SJSA1 (cell line): ENCODE measurements around the gene PKP4. TPM values are rescaled to one million over a fixed set of nuclear protein-coding genes. Genes with fewer than 3 reads are reported as not detected.

Experiments
- DNase-seq, 2 experiments: peaks; one replicate each; pipeline ENCODE4 v3.0.0-alpha.2; 2015 to 2020; ENCODE audit warnings: low spot score in 2 of 2, low read depth in 1 of 2
- H3K27ac ChIP-seq: fragments of 250-450 bp; sonication (Bioruptor Pico); 2 replicates; pipeline ENCODE4 v1.5.1; 2020; ENCODE audit warnings: mild to moderate bottlenecking, moderate library complexity
- H3K27me3 ChIP-seq: fragments of 250-450 bp; sonication (Bioruptor Pico); replicated peaks from 2 replicates; pipeline ENCODE4 v1.5.1; 2020; ENCODE audit warnings: mild to moderate bottlenecking, moderate library complexity
- H3K36me3 ChIP-seq: fragments of 250-450 bp; sonication (Bioruptor Pico); 2 replicates; pipeline ENCODE4 v1.5.1; 2020; ENCODE audit warnings: mild to moderate bottlenecking
- H3K4me1 ChIP-seq: fragments of 250-450 bp; sonication (Bioruptor Pico); replicated peaks from 2 replicates; pipeline ENCODE4 v1.6.1; 2021; ENCODE audit warnings: mild to moderate bottlenecking
- H3K4me3 ChIP-seq: fragments of 250-450 bp; sonication (Bioruptor Pico); 2 replicates; pipeline ENCODE4 v1.5.1; 2020; ENCODE audit warnings: mild to moderate bottlenecking
- H3K9me3 ChIP-seq: fragments of 250-450 bp; sonication (Bioruptor Pico); replicated peaks from 2 replicates; pipeline ENCODE4 v1.5.1; 2020; ENCODE audit warnings: mild to moderate bottlenecking
- total RNA-seq: library from RNA; depleted of rRNA; stranded (reverse); fragments of >200 nt; shearing (Covaris generic); gene quantifications from 2 replicates; pipeline ENCODE4 v1.2.3, GENCODE V29; 2014

The PKP4 gene
- total RNA-seq, 1 experiment from 2014 or later = 61.0 TPM

DNA sequence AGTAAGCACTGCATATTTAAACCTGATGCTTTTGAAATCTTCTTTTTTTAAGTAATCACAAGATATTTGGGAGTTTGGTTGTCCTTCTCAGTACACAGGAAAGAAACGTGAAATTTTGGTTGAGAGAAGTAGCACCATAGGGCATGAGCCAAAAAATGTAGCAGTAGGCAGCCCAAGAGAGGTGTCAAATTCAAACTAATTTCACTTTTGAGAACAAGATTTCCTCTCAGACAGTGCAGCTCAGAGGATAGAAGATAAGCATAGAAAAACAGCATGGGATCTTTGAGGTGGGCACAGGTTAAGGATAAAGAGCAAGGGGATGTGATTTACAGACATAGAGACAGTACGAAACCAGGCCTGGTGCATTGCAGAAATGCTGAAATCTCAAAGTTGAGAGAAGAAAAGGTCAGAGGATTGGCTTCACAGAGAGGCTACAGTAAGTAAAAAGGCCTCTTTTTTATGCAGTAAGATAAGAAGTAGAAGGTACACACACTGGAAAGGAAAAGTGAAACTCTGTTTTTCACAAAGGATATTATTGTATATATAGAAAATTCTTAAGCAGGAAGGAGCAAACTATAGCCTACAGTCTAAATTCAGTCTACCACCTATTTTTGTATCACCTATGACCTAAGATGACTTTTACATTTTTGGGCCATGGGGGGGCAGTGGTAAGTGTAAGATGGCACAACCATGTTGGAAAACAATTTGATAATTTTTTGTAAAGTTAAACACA is 89.8 kb downstream of the PKP4 start:
- Histone ChIP-seq H3K27me3 (no peaks in the 10 kb centered on the region), H3K9me3 (no peaks in the 10 kb centered on the region), H3K4me1 (no peaks in the 10 kb centered on the region), H3K27ac (no peak overlapping the region), H3K36me3 (peaks cover 43% of the 10 kb centered on the region), H3K4me3 (no peak overlapping the region)
- no peak for DNase-seq

DNA sequence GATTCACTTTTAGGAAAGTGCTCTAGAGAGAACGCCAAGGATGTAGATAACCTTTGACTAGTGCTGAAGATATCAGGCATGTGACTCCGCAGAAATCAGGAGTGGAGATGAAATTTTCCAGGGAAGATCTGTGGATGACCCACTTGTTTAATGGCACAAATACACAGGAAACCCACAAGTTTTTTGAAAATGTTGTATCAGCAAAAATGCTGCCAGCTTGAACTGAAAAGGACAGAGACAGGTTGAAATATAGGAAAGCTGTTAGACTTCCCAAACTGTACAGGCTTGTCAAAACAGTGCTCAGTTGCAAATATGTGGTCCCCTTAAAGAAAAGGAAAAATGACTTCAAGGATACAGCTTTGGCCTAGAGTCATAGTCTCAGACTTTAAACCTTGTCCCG is 96.5 kb downstream of the PKP4 start:
- Histone ChIP-seq H3K27ac (no peak overlapping the region), H3K4me3 (no peak overlapping the region)

DNA sequence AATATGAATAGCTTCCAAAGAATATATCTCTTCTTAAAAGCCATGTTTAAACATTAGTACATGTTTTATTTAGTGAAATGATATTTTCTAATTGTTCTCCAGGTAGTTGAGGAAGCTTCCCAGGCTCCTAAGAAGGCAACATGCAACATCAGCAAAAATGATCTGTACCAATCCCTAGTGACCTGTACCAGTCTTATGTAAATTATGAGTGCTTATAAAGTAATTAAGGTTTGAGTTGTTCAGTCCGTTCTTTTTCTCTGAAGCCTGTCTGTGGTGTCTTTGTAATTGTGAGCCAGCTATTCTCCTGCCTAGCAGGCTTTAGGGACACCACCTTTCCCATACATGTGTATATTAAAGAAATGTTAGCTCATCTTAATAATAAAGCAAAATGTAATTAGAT is 98.2 kb downstream of the PKP4 start:
- Histone ChIP-seq H3K27me3 (no peaks in the 10 kb centered on the region), H3K9me3 (no peaks in the 10 kb centered on the region), H3K36me3 (peaks cover 28% of the 10 kb centered on the region), H3K4me3 (no peak overlapping the region), H3K4me1 (no peaks in the 10 kb centered on the region), H3K27ac (no peak overlapping the region)
- DNase-seq = no peak

More for the DNA sequence above, 96.5 kb downstream of the PKP4 start:
- Histone ChIP-seq H3K4me1 (no peaks in the 10 kb centered on the region), H3K9me3 (no peaks in the 10 kb centered on the region), H3K36me3 (peaks cover 35% of the 10 kb centered on the region), H3K27me3 (no peaks in the 10 kb centered on the region)
- DNase-seq = no peak

DNA sequence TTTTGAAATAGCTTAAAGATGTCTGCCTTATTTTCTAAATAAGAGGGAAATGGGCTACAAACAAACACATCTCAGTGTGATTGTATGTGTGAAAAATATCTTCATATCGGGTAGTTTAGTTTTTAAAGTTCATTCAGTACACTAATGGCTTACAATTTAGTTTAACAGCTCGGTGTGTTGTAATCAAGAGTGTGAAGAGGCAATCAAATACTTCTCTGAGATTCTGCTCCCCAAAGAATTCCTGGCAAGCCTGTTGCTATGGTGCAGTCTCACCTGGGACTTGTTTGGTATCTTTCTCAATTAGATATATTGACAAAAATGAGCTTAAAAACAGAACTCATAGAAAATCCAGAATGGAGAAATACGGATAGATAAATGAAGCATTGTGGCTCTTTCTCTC is 99.4 kb downstream of the PKP4 start:
- DNase-seq = no peak
- Histone ChIP-seq H3K4me1 (no peaks in the 10 kb centered on the region), H3K36me3 (peaks cover 28% of the 10 kb centered on the region), H3K27ac (no peak overlapping the region), H3K27me3 (no peaks in the 10 kb centered on the region), H3K4me3 (no peak overlapping the region), H3K9me3 (no peaks in the 10 kb centered on the region)

DNA sequence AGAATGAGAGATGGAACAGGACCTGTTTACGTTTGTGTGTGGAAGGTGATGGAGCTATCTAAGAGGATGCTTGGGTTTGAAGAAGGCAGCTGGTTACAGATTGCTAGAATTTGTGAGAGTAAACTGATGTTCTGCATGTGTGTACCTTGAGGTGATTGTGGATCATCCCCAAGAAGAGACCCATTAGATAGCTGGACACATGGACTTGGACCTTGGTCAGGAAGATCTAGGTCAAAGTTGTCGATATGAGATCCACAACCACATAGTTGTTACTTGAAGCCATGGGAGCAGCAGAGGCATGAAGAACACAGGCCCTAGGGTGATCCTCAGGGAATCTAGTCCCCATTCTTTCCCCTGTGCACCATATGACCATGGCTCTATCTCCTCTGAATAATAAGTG is 101.0 kb downstream of the PKP4 start:
- no peaks in the 10 kb centered on the region for H3K4me1 ChIP-seq
- H3K9me3 ChIP-seq = no peaks in the 10 kb centered on the region
- no peaks in the 10 kb centered on the region for H3K27me3 ChIP-seq
- no peak overlapping the region for H3K27ac ChIP-seq
- H3K4me3 ChIP-seq = no peak overlapping the region
- peaks cover 18% of the 10 kb centered on the region for H3K36me3 ChIP-seq
- DNase-seq = no peak

DNA sequence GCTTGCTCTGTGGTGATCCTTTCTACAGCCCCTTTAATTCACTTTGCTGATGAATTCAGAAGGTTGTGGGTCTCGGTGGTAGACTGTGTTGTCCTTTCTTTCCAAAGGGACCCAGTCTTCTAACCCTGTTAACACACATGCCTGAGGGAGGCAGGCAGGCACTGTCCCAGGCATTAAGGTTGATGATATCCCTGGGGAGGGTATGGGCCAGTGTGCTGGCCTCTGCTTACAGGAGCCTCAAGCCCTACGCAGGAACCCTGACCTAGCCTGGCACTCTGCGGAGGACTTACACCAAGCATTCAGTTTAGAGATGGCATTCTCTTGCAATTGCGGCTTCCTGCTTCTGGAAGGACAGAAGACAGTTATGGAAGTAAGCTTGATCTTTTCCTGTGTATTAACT is 102.5 kb downstream of the PKP4 start:
- H3K36me3 ChIP-seq = peaks cover 12% of the 10 kb centered on the region
- no peak overlapping the region for H3K4me3 ChIP-seq
- DNase-seq = no peak
- no peaks in the 10 kb centered on the region for H3K9me3 ChIP-seq
- no peaks in the 10 kb centered on the region for H3K27me3 ChIP-seq
- H3K4me1 ChIP-seq = no peaks in the 10 kb centered on the region
- no peak overlapping the region for H3K27ac ChIP-seq

DNA sequence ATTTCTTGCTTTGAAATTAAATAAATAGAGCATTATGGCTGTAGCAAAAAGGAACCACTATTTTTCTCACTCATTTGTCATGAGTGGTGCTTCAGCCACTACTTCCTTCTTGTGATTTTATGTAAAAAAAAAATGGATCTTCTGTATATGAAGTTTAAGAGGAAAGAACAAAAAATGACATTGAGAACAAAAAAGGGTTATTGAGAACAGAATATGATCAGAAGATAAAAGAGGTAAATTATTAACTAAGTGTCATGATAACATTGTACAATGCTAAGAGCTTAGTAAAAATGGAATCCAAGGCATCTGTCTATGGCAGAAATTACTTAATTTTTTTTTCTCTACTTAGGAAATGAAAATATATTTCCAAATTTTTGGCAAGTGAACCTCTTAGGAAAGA is 103.5 kb downstream of the PKP4 start:
- Histone ChIP-seq H3K27me3 (no peaks in the 10 kb centered on the region), H3K4me3 (no peak overlapping the region), H3K9me3 (no peaks in the 10 kb centered on the region), H3K36me3 (peaks cover 12% of the 10 kb centered on the region), H3K4me1 (no peaks in the 10 kb centered on the region), H3K27ac (no peak overlapping the region)
- no peak for DNase-seq

DNA sequence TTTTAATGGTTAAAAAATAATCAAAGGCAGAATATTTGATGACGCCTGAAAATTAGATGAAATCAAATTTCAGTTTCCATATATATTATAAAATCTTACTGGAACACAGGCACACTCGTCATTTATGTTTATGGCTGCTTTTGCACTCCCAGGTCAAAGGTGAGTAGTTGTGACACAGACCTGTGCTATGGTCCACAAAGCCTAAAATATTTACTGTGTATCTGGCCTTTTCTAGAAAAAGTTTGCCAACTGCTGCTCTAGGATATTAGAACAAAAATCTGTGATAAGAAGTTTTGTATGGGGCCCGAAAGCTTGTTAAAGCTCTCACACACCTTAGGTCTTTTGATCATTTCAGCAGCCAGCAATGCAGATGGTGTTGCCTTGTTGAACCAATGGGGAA is 104.3 kb downstream of the PKP4 start:
- Histone ChIP-seq H3K9me3 (no peaks in the 10 kb centered on the region), H3K4me1 (no peaks in the 10 kb centered on the region), H3K36me3 (peaks cover 12% of the 10 kb centered on the region), H3K27me3 (no peaks in the 10 kb centered on the region), H3K27ac (no peak overlapping the region), H3K4me3 (no peak overlapping the region)
- DNase-seq = no peak

DNA sequence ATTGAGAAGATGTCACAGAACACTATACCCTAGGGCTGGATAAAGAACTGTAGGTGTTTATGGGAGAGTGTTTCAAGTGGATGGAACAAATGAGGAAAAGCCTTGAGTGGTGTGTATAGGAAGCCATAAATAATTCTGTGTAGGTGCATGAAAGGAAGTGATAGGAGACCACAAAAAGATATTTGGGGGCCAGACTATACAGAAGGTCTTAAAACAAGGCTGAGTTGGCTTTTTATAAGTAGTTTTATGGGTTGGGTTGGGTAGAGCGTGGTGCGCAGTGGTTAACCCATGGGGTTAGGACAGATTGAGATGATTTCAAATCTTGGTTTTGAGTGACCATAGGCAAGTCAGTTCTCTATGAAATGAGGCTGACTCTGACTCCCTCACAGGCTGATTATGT is 110.5 kb downstream of the PKP4 start:
- no peak for DNase-seq
- no peaks in the 10 kb centered on the region; the same call in 1 of the 2 replicates for H3K36me3 ChIP-seq

DNA sequence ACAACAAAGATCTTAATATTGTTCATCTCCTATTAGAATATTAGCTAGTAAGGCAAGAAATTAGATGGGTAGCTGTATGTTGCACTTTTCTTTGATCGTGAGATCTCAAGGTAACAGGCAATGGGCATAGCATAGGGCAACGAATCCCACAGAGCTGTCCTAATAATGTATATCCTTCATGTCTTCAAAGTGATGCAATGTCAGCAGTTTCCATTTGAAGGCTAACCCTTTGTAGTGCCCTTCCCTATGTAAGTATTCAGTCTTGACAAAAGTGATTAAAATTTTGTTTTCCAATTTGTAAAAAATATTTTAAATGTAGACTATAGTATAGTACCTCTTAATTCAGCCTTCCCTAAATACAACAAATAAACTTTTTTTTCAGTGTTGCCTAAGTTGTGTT is 112.5 kb downstream of the PKP4 start:
- H3K27ac ChIP-seq = no peak overlapping the region
- no peaks in the 10 kb centered on the region; the same call in 1 of the 2 replicates for H3K36me3 ChIP-seq
- no peaks in the 10 kb centered on the region for H3K27me3 ChIP-seq
- DNase-seq = no peak
- no peak overlapping the region for H3K4me3 ChIP-seq
- no peaks in the 10 kb centered on the region for H3K4me1 ChIP-seq
- H3K9me3 ChIP-seq = no peaks in the 10 kb centered on the region

More for the DNA sequence above, 110.5 kb downstream of the PKP4 start:
- Histone ChIP-seq H3K27ac (no peak overlapping the region), H3K9me3 (no peaks in the 10 kb centered on the region), H3K27me3 (no peaks in the 10 kb centered on the region), H3K4me3 (no peak overlapping the region), H3K4me1 (no peaks in the 10 kb centered on the region)

DNA sequence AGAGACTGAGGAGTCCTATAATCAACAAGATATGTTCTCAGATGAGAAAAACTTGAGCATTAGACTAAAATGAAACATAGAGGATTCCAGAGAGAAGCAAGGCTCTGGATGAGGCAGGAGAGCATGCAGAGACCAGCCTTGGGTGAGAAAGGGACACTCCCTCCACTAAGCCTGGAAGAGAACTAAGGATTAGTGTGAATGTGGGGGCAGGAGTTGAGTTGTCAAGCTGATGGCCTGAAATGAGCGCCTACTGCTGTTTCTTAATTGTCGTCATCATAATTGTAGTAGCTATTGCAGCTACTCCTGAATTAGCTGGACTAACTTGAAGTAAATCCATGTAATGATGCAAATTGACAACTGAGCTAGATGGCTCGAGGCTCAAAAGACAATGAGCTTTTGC is 114.1 kb downstream of the PKP4 start:
- Histone ChIP-seq H3K27me3 (no peaks in the 10 kb centered on the region), H3K27ac (no peak overlapping the region), H3K4me1 (peaks cover 14% of the 10 kb centered on the region), H3K36me3 (no peaks in the 10 kb centered on the region; the same call in 1 of the 2 replicates), H3K4me3 (no peak overlapping the region), H3K9me3 (no peaks in the 10 kb centered on the region)
- no peak for DNase-seq

DNA sequence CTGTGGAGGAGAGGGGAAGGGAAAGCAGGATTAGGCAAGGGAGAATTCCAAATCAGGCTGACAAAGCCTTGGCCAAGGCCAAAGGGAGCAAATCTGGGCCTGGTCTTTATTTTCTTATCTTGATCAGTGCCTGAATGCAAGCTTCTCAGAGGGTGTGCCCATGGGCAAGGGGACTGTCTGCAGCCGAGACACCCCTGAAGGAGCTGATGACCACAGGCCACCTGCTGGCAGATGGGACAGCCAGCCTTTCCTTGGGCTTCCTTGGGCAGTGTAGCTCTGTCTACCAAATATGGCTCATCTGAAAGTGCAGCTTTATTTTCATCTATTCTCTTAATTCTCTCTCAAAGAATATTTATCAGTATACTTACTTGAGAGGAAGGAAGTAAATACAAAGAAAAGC is 117.0 kb downstream of the PKP4 start:
- no peak for DNase-seq
- Histone ChIP-seq H3K9me3 (no peaks in the 10 kb centered on the region), H3K4me3 (no peak overlapping the region), H3K27ac (no peak overlapping the region), H3K27me3 (no peaks in the 10 kb centered on the region), H3K4me1 (peaks cover 14% of the 10 kb centered on the region), H3K36me3 (peaks cover 5% of the 10 kb centered on the region)

DNA sequence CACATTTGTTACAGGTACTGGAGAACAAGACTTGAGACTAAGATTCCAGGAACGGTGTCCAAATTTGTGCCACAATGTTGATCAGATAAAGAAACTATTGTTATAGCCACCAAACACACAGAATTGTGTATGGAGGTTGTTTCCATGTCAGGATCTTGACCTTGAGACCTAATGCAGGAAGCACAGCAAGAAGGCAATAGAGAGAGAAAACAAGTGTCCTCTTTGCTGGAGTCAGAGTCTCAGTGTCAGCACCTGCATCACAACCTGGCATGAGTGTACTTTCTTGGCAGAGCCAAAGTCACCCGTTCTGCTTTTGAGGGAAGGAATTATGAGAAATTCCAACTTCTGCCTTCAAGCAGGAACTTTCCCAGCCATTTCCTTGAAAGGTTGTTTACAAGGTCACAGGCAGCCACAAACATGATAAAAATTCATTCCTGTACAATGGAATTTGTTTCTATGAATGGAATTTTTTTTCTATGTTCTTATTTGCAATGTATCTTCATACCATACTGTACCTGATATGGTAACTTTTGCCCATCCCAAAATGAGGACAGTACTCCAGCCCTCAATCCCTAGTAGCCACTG is 118.4 kb downstream of the PKP4 start:
- Histone ChIP-seq H3K4me1 (peaks cover 14% of the 10 kb centered on the region), H3K27ac (no peak overlapping the region), H3K4me3 (no peak overlapping the region), H3K9me3 (no peaks in the 10 kb centered on the region), H3K27me3 (no peaks in the 10 kb centered on the region), H3K36me3 (peaks cover 9% of the 10 kb centered on the region)
- DNase-seq = peak in 1 of 2 experiments; percentile 38

DNA sequence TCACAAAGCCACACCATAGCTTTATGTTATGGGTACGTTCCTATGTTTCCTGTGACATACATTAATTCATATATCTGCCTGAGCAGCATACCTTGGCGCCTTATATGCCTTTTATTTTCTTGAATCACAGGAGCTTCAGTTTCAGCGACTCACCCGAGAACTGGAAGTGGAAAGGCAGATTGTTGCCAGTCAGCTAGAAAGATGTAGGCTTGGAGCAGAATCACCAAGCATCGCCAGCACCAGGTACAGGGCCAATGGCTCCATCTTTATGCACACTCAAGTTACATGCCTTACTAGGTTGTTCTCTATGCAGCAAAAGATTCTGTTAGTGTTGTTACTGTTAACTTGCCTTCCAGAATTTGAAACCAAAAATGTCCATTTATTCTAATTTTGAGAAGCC is 120.4 kb downstream of the PKP4 start:
- Histone ChIP-seq H3K27me3 (no peaks in the 10 kb centered on the region), H3K36me3 (peaks cover 24% of the 10 kb centered on the region), H3K4me1 (peaks cover 14% of the 10 kb centered on the region), H3K4me3 (no peak overlapping the region), H3K27ac (no peak overlapping the region), H3K9me3 (no peaks in the 10 kb centered on the region)
- no peak for DNase-seq
